Measurements from ENCODE around the gene IFIT1B.

Gene IFIT1B

DNA sequence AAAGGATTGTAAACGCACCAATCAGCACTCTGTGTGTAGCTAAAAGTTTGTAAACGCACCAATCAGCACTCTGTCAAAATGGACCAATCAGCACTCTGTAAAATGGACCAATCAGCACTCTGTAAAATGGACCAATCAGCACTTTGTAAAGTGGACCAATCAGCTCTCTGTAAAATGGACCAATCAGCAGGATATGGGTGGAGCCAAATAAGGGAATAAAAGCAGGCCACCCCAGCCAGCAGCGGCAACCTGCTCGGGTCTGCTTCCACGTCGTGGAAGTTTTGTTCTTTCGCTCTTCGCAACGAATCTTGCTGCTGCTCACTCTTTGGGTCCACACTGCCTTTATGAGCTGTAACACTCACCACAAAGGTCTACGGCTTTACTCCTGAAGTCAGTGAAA is 34.4 kb downstream of the IFIT1B start:
- peak in 1 of 2 donors; percentile 12 for DNase-seq (ENCODE audit: low read depth in 2 of 2, low spot score in 1 of 2)

GRCh38 chr10:89413398-89413912 is 35.6 kb downstream of the IFIT1B start:
- DNase-seq (ENCODE audit: low read depth in 2 of 2, low spot score in 1 of 2), result no peak

DNA sequence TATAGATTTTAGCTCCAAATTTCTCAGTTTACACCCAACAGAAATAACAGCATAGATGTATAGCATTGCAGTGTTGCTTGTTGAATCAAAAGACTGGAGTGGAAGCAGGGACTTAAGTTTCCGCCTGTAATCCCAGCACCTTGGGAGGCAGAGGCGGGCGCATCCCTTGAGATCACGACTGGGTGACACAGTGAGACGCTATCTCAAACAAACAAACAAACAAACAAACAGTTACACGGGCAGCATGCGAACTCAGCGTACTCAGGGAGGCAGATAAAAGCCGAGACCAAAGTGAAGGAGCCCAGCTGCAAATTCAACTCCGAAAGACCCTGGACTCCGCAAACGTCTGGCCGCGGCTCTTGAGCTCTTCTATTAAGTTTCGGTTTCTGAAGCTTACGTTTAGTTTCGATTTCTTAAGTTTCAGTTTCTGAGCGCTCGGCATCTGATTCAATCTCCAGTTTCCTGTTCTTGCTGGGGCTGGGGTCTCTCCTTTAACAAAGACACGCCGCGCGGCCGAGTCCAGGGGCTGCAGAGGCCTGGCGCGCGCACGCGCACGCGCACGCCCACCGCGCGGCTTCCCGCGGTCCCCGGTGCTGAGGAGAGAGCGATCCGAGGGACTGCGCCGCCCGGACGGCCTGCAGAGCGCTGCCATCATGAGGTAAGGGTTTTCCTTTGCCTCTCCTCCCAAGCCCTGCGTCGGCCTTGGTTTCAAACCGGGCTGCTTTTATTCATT is 36.5 kb downstream of the IFIT1B start, which contains the start of gene IFIT5:
TSS of gene IFIT5 (plus strand) at position 423 of the 733 bp plus-strand sequence. CDS start at position 654, 231 bp downstream.
- peak; percentile 23 to 37 for DNase-seq (ENCODE audit: low read depth in 2 of 2, low spot score in 1 of 2)

GRCh38 chr10:89414879-89415821 is 37.3 kb downstream of the IFIT1B start:
- DNase-seq (ENCODE audit: low read depth in 2 of 2, low spot score in 1 of 2), result no peak

GRCh38 chr10:89416465-89416864 is 38.6 kb downstream of the IFIT1B start:
- DNase-seq (ENCODE audit: low read depth in 2 of 2, low spot score in 1 of 2), result no peak

GRCh38 chr10:89419548-89419947 is 41.7 kb downstream of the IFIT1B start:
- no peak for DNase-seq (ENCODE audit: low read depth in 2 of 2, low spot score in 1 of 2)

GRCh38 chr10:89421018-89421476 is 43.2 kb downstream of the IFIT1B start:
- DNase-seq (ENCODE audit: low read depth in 2 of 2, low spot score in 1 of 2), result no peak

- no peak for DNase-seq (ENCODE audit: low read depth in 2 of 2, low spot score in 1 of 2)
Observed at GRCh38 chr10:89425000-89425399, 47.1 kb downstream of the IFIT1B start.

DNA sequence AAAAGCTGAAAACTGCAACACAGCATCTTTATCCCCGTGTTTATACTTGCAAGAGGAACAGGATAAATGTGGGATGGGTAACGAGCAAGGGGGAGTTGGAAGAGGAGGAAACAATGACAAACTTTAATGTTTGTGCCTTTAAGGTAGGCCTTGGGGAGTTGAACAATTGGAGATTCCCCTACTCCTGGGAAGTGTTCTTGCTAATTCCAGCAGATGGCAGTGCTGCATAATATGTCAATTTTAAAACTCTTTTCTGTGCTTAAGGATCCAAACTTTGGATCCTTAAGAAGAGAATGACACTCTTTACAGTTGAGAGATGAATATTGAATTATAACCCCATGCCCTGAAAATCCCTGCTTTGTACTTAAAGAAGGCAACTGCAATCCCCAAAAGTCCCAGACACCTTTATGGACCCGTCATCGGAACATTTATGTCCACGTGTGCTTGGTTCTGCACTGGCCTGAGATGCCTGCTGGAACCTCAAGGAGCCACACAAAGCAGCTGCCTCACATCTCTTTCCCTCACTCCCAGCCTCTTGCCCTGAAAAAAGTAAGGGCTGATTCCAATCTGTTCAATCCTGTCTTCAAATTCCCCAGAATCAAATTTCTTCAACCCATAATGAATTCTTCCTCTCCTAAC is 48.5 kb downstream of the IFIT1B start:
- DNase-seq (ENCODE audit: low read depth in 2 of 2, low spot score in 1 of 2), result no peak

DNA sequence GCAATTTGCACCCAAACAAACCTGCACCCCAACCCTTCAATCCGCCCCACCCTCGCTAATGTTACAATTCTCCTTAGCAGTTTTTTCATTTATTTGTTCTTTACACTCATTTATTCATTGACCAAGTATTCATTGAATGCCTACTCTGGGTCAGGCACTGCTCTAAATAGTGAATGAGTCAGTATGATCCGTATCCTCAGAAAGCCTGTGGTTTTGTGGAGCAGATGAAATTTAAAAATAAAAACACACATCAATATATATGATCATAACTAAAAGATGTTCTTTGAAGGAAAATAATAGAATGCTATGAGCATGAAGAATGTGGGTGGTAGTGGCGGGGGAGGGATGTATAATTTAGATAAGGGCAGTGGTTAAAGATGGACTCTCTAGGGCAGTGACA is 49.8 kb downstream of the IFIT1B start:
- DNase-seq (ENCODE audit: low read depth in 2 of 2, low spot score in 1 of 2), result no peak

- DNase-seq (ENCODE audit: low read depth in 2 of 2, low spot score in 1 of 2), result no peak
Observed at GRCh38 chr10:89428877-89429276, 51.0 kb downstream of the IFIT1B start.

- no peak for DNase-seq (ENCODE audit: low read depth in 2 of 2, low spot score in 1 of 2)
Observed at GRCh38 chr10:89431977-89432376, 54.1 kb downstream of the IFIT1B start.

Measured in stimulated activated CD8-positive, alpha-beta memory T cell treated with anti-CD3 and anti-CD28 coated beads, Interleukin-4, amount 100 ng/mL, for 4 hours (primary cell).